Heart right ventricle (tissue), 16 donors: Measurements from ENCODE around the gene TUFM. TPM values are rescaled to one million over a fixed set of nuclear protein-coding genes. Genes with fewer than 3 reads are reported as not detected.
"Not testable (repeated sequence)": the region's sequence is repeated elsewhere in the genome, so short reads cannot be mapped to it uniquely, and the experiment has no call there.

Experiments
- ATAC-seq, 8 donors: fragments of 200-7000 bp; cut with Tn5 transposase; one replicate each; pipeline ENCODE4 v1.9.1; 2020; ENCODE audit warnings: mild to moderate bottlenecking in 8 of 8, moderate library complexity in 8 of 8, moderate number of reproducible peaks in 1 of 8
- DNase-seq, 2 donors: peaks; one replicate each; pipeline ENCODE4 v3.0.0-alpha.2; 2020
- H3K27ac ChIP-seq, 10 donors: fragments of 200-600 bp; sonication (generic) in 2 of 10; one replicate each; pipeline versions ENCODE4 v1.5.0 to v1.8.0; 2020 to 2022; ENCODE audit warnings: mild to moderate bottlenecking in 3 of 10
- H3K27me3 ChIP-seq, 7 donors: fragments of 200-600 bp; one replicate each; pipeline ENCODE4 v1.8.0; 2021 to 2022; ENCODE audit warnings: mild to moderate bottlenecking in 2 of 7
- H3K36me3 ChIP-seq, 9 donors: fragments of 200-600 bp; sonication (generic) in 1 of 9; one replicate each; pipeline versions ENCODE4 v1.5.0 to v1.8.0; 2020 to 2022; ENCODE audit warnings: mild to moderate bottlenecking in 2 of 9
- H3K4me1 ChIP-seq, 9 donors: fragments of 200-600 bp; sonication (generic) in 1 of 9; one replicate each; pipeline versions ENCODE4 v1.5.0 to v1.8.0; 2020 to 2022; ENCODE audit warnings: mild to moderate bottlenecking in 4 of 9
- H3K4me3 ChIP-seq, 10 donors: fragments of 200-600 bp; sonication (generic) in 2 of 10; one replicate each; pipeline versions ENCODE4 v1.5.0 to v1.8.0; 2020 to 2022; ENCODE audit warnings: mild to moderate bottlenecking in 7 of 10, moderate library complexity in 2 of 10
- H3K9me3 ChIP-seq, 11 donors: fragments of 200-600 bp in 10 of 11; sonication (generic) in 2 of 11; one replicate each; pipeline versions ENCODE4 v1.5.0 to v1.8.0; 2013 to 2022; ENCODE audit warnings: mild to moderate bottlenecking in 2 of 11, control low read depth in 1 of 11, moderate library complexity in 1 of 11
- CTCF ChIP-seq, 9 donors: fragments of 200-600 bp; sonication (generic) in 2 of 9; IDR thresholded peaks; one replicate each; pipeline versions ENCODE4 v1.5.0 to v1.8.0; 2021 to 2022; ENCODE audit warnings: antibody characterized with exemption in 9 of 9, mild to moderate bottlenecking in 5 of 9, moderate library complexity in 1 of 9
- WGBS, 2 donors: extraction: QIAGEN DNeasy Blood & Tissue Kit; methylation state at CpG; one replicate each; pipeline ENCODE4 v1.1.7; 2013; ENCODE audit warnings: inconsistent platforms in 1 of 2; 5-methylcytosine and 5-hydroxymethylcytosine counted together
- intact Hi-C, 10 donors: fragments of 100-400 bp; cut with DNase I; formaldehyde crosslinking; loops; one replicate each; pipeline versions ENCODE4 v1.11.1 to v1.14.2; 2022
- polyA plus RNA-seq, 2 donors: library from polyadenylated mRNA; stranded (reverse); fragments of 200-250 nt; gene quantifications; one replicate each; pipeline ENCODE4 v1.2.3, GENCODE V29; 2013
- total RNA-seq, 10 donors: library from RNA; stranded (reverse); fragmentation: NEBNext Ultra II Directional in 3 of 10; extraction: Animal tissue kit (Norgen Biotek cat#: 25700) in 3 of 10; gene quantifications; one replicate each; pipeline versions ENCODE4 v1.2.1 to v1.2.4, GENCODE V29; 2021 to 2023
- donor health status: Arrhythmogenic right ventricular cardiomyopathy.
- donor health status: ischemic (EF 13 %, LVEDD 7.1; RV severe dilation, severe dysfunction).
- donor health status: healthy with polysubstance abuse.
- donor health status: DM: no; HTN: yes; CAD: no.
- donor health status: DM: no; HTN: no; CAD: no.
- donor health status: ischemic (EF 25% LVEDD 6.9; RV normal size, moderate dysfunction).
- donor health status: ischemic (EF 25% LVEDD 5.7; RV mildly dilated, moderate dysfunction).
- donor health status: healthy.
- donor health status: DM: yes; HTN: yes; CAD: no.
- donor health status: Ischemic cardiomyopathy.
- donor health status: ischemic (EF 35%, LVEDD 5.7; RV mildly dilated, moderate dysfunction).
- donor health status: nonischemic (EF 11% LVEDD 7.7; RV severe dilation, severe dysfunction).
- donor health status: DM: yes; HTN: yes; CAD: no.
- donor health status: PGD.
- donor health status: ischemic (EF 29% LVEDD 5.4; RV normal size, mild dysfunction).
- donor health status: nonischemic (EF 23%, LVEDD 6.1; RV moderate dilation, normal function).

TUFM gene
- total and polyA plus RNA-seq, 12 donors, result 193 to 362 (median 242) TPM

- intact Hi-C loops, result loop anchor here in 1 of 10 donors (5.0 kb wide), 1 partner anchor 59 kb away; no protein-coding TSS in a partner anchor
- 58 to 60% methylated on average over 24 to 25 of the region's 25 CpGs for WGBS, 2 donors
Measured at GRCh38 chr16:28883221-28883996, 37.3 kb upstream of the TUFM start.

GRCh38 chr16:28882551-28883160 is 36.5 kb upstream of the TUFM start:
- 44 to 47% methylated on average over 24 of the region's 24 CpGs for WGBS, 2 donors

More at GRCh38 chr16:28883221-28883996, 37.3 kb upstream of the TUFM start:
- H3K9me3 ChIP-seq, result no peaks in the 10 kb centered on the region
- ATAC-seq (no peak), DNase-seq (no peak)
- H3K27me3 ChIP-seq, result peaks cover 0 to 23% (median 5%) of the 10 kb centered on the region in 7 donors
- no peak overlapping the region for H3K27ac ChIP-seq
- H3K4me1 ChIP-seq, result peaks cover 0 to 16% (median 13%) of the 10 kb centered on the region in 9 donors
- no peaks in the 10 kb centered on the region for H3K36me3 ChIP-seq
- no peak overlapping the region for H3K4me3 ChIP-seq
- no peak for TF ChIP-seq CTCF (IDR thresholded peaks at IDR 0.05)

GRCh38 chr16:28881565-28881964 is 35.4 kb upstream of the TUFM start:
- not testable (repeated sequence) for DNase-seq, ATAC-seq, H3K36me3 ChIP-seq, H3K4me3 ChIP-seq, H3K9me3 ChIP-seq, H3K27ac ChIP-seq
- peaks cover 0 to 16% (median 13%) of the 10 kb centered on the region in 9 donors for H3K4me1 ChIP-seq
- peaks cover 0 to 23% (median 5%) of the 10 kb centered on the region in 7 donors for H3K27me3 ChIP-seq
- intact Hi-C loops, result loop anchor here in 1 of 10 donors (5.0 kb wide), 1 partner anchor 61 kb away; no protein-coding TSS in a partner anchor
- WGBS, 2 donors, result 72 to 89% methylated on average over 4 of the region's 4 CpGs

More at GRCh38 chr16:28882551-28883160, 36.5 kb upstream of the TUFM start:
- Histone ChIP-seq H3K4me1 (peaks cover 0 to 16% (median 13%) of the 10 kb centered on the region in 9 donors), H3K4me3 (no peak overlapping the region), H3K27ac (no peak overlapping the region), H3K36me3 (no peaks in the 10 kb centered on the region), H3K9me3 (no peaks in the 10 kb centered on the region), H3K27me3 (peaks cover 0 to 23% (median 5%) of the 10 kb centered on the region in 7 donors)
- ATAC-seq (no peak), DNase-seq (no peak)
- no peak for TF ChIP-seq CTCF (IDR thresholded peaks at IDR 0.05)
- intact Hi-C loops, result loop anchor here in 1 of 10 donors (5.0 kb wide), 1 partner anchor 60 kb away; no protein-coding TSS in a partner anchor

- no peak for TF ChIP-seq CTCF (IDR thresholded peaks at IDR 0.05)
- Histone ChIP-seq H3K4me3 (no peak overlapping the region), H3K36me3 (peaks cover 0 to 2% (median 0%) of the 10 kb centered on the region in 9 donors), H3K9me3 (no peaks in the 10 kb centered on the region), H3K27ac (no peak overlapping the region), H3K27me3 (peaks cover 0 to 23% (median 5%) of the 10 kb centered on the region in 7 donors), H3K4me1 (peaks cover 0 to 16% (median 13%) of the 10 kb centered on the region in 9 donors)
- ATAC-seq, result no peak
- no peak for DNase-seq
- 70 to 82% methylated on average over 4 of the region's 4 CpGs for WGBS, 2 donors
- intact Hi-C loops, result loop anchor here in 1 of 10 donors (5.0 kb wide), 1 partner anchor 61 kb away; no protein-coding TSS in a partner anchor
Measured at GRCh38 chr16:28880955-28881354, 34.8 kb upstream of the TUFM start.
